ENCODE data around the gene ALDH1A3. TPM values are rescaled to one million over a fixed set of nuclear protein-coding genes. Genes with fewer than 3 reads are reported as not detected.

ALDH1A3 gene
- total and polyA plus RNA-seq, 8 donors = 0.31 to 17.5 (median 0.54) TPM

DNA sequence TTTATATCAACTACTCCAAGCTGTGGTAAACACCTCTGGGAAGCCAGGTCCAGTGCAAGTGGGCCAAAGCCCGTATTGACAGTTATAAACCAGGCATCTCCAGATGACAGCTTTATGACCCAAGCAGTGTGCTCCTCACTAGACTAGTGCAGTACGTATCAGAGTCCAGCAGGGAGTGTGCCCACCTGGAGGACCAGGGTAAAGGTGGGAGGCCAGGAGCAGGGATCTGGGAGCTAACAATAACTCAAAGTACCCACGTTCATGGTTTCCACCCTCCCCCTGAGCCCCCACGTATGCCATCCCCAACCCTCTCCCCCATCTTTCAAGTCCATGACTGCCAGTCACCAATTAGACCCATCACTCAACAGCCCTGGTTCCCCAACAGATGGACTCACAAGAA is 27.0 kb upstream of the ALDH1A3 start:
- Histone ChIP-seq H3K4me3 (no peak overlapping the region), H3K27me3 (peaks cover 0 to 29% of the 10 kb centered on the region in 2 donors), H3K27ac (no peak overlapping the region), H3K9me3 (no peaks in the 10 kb centered on the region), H3K36me3 (no peaks in the 10 kb centered on the region), H3K4me1 (peaks cover 0 to 4% of the 10 kb centered on the region in 2 donors)
- TF ChIP-seq, protein P1, sequence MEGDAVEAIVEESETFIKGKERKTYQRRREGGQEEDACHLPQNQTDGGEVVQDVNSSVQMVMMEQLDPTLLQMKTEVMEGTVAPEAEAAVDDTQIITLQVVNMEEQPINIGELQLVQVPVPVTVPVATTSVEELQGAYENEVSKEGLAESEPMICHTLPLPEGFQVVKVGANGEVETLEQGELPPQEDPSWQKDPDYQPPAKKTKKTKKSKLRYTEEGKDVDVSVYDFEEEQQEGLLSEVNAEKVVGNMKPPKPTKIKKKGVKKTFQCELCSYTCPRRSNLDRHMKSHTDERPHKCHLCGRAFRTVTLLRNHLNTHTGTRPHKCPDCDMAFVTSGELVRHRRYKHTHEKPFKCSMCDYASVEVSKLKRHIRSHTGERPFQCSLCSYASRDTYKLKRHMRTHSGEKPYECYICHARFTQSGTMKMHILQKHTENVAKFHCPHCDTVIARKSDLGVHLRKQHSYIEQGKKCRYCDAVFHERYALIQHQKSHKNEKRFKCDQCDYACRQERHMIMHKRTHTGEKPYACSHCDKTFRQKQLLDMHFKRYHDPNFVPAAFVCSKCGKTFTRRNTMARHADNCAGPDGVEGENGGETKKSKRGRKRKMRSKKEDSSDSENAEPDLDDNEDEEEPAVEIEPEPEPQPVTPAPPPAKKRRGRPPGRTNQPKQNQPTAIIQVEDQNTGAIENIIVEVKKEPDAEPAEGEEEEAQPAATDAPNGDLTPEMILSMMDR (IDR thresholded peaks at IDR 0.05) = no peak
- ATAC-seq = no peak
- DNase-seq = no peak
- intact Hi-C loops (cut with DNase I) = no loop called here

DNA sequence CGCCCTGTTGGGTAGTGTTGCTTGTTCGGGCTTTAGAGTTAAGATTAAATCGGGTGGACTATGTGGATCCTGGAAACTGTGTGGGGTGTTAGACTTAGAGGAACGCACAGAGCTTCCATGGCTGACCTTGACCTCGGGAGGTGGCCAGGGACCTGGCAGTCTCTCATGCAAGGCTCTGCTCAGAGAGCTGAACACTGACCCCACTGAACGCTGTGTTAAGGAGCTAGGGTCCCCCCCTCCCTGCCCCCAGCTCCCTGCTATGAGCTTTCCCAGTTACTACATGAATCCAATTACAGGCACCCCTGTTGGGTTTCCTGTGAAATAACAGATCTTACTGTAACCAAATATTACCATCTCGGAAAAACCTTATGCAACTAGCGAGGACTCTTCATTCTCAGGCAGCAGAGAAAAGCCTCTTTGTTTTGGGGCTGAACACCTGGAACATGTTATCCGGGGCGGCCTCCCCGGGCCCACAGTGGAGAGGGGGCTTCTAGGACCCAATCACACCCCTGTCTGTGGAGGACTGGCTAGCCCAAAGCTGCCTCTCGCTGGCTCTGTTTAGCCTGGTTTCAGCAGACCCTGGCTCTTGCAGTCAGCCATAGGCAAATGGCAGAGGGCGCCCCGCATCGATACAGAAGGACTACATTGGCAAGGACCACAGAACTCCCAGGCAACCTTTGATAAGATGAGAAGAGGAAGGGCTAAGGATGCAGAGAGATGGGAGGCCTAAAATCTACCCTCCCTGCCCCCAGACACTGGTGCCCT is 25.8 kb upstream of the ALDH1A3 start:
- H3K27ac ChIP-seq = no peak overlapping the region
- no peak for ATAC-seq
- H3K27me3 ChIP-seq = peaks cover 0 to 17% of the 10 kb centered on the region in 2 donors
- H3K4me3 ChIP-seq = no peak overlapping the region
- no peaks in the 10 kb centered on the region for H3K36me3 ChIP-seq
- DNase-seq = no peak
- intact Hi-C loops (cut with DNase I) = no loop called here
- TF ChIP-seq, protein P1 (IDR thresholded peaks at IDR 0.05) = no peak
- no peaks in the 10 kb centered on the region for H3K9me3 ChIP-seq
- H3K4me1 ChIP-seq = peaks cover 0 to 4% of the 10 kb centered on the region in 2 donors

DNA sequence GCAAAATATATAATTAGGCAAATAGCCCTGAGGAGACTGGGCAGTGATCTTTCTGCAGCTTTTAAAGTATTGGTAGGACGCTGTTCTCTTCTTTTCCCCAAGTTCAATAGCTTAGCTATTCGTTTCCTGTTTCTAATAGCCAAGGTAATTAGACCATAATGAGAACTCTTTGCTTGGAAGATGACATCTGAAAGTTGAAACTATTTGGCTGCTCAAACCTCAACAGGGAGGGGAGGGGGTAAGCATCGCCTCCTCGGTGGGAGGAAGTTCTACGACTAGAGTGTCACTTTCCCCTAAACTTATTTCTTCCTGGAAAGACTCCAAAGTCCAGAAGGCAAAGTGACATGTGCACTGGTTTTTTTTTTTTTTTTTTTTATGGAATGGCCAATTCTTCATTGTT is 22.8 kb upstream of the ALDH1A3 start:
- ATAC-seq = no peak
- Histone ChIP-seq H3K27me3 (no peaks in the 10 kb centered on the region), H3K4me1 (no peaks in the 10 kb centered on the region), H3K36me3 (no peaks in the 10 kb centered on the region), H3K27ac (no peak overlapping the region), H3K4me3 (no peak overlapping the region), H3K9me3 (no peaks in the 10 kb centered on the region)
- no peak for DNase-seq
- intact Hi-C loops (cut with DNase I) = no loop called here
- TF ChIP-seq, protein P1 (IDR thresholded peaks at IDR 0.05) = no peak

DNA sequence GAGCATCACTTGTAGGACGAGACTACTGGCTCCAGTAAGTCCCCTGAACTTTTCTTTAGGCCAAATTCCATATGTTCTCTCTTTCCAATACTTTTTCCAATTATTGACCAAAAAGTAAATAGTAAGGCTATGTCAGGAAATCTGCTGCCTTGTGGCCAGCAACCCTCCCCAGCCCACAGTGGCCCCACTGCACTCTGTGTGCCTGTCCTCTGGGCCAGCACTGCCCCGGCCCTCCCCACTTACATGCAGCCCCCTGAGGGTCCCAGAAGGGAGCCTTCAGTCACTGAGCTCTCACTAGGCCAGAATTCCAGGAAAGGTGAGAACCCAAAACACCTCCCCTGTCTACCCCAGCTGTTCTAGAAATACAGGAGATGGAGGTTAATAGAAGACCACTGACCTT is 21.3 kb upstream of the ALDH1A3 start:
- Histone ChIP-seq H3K4me3 (no peak overlapping the region), H3K27me3 (no peaks in the 10 kb centered on the region), H3K4me1 (no peaks in the 10 kb centered on the region), H3K27ac (no peak overlapping the region), H3K9me3 (no peaks in the 10 kb centered on the region), H3K36me3 (no peaks in the 10 kb centered on the region)
- TF ChIP-seq, protein P1 (IDR thresholded peaks at IDR 0.05) = no peak
- intact Hi-C loops (cut with DNase I) = no loop called here
- no peak for ATAC-seq
- DNase-seq = no peak

- intact Hi-C loops (cut with DNase I) = no loop called here
- H3K4me3 ChIP-seq = no peak overlapping the region
- no peak for DNase-seq
- no peaks in the 10 kb centered on the region for H3K9me3 ChIP-seq
- no peaks in the 10 kb centered on the region for H3K4me1 ChIP-seq
- no peak overlapping the region for H3K27ac ChIP-seq
- TF ChIP-seq, protein P1 (IDR thresholded peaks at IDR 0.05) = no peak
- peaks cover 0 to 6% of the 10 kb centered on the region in 2 donors for H3K27me3 ChIP-seq
- no peak for ATAC-seq
- no peaks in the 10 kb centered on the region for H3K36me3 ChIP-seq
These were observed 19.4 kb upstream of the ALDH1A3 start for GRCh38 chr15:100859970-100860828.

All from left lung (tissue), 10 donors.